Upper lobe of left lung (tissue), 4 donors: Measurements from ENCODE around the gene ADGRD1.

Experiments
- POLR2A ChIP-seq, 4 donors: fragments of 450-650 bp; IDR thresholded peaks; one replicate each; pipeline ENCODE4 v1.5.1; 2016 to 2017; ENCODE audit warnings: antibody characterized with exemption in 4 of 4, mild to moderate bottlenecking in 2 of 4
- TF ChIP-seq, protein P1 (sequence below), 6 experiments: fragments of 450-650 bp in 4 of 6; fragments of 200-600 bp in 2 of 6; sonication (generic) in 2 of 6; IDR thresholded peaks; one replicate each; pipeline ENCODE4 v1.5.1; 2016 to 2019; ENCODE audit warnings: antibody characterized with exemption in 6 of 6

DNA sequence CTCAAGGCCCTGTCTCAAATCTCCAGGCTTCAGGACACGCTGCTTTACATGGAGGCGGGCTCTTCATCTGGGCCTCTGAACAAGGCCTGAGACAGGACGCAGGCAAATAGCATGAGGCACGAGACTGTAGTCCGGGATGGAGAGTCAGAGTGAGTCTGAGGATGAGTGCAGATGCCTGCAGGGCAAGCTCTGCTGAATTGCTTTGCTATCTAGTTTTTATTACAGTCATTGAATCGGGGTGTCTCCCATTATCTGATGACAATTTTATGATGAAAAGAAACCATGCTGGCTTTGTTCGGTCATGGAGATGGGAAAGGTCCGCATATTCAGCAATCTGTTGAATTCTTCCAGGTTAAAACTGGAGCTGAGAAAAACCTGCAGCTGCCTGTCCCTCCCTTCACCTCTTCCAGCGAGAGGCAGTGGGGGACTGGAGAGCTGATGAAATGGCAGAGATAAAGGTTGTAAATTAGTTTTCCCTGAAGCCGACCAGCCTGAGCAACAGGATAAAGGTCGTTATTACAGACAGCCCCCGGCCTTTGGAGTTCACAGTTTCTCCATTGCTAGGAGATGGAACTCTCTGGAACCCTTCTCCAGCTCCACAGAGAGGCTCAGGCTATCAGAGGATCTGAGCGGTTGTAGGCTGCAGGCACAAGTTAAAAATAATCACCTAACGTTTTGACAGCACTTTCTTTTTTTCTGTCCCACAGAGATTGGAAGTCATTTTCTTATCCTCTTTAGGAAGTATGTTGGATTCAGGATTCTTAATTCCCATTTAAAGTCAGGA is 1.3 kb upstream of the ADGRD1 start:
- TF ChIP-seq, protein P1, sequence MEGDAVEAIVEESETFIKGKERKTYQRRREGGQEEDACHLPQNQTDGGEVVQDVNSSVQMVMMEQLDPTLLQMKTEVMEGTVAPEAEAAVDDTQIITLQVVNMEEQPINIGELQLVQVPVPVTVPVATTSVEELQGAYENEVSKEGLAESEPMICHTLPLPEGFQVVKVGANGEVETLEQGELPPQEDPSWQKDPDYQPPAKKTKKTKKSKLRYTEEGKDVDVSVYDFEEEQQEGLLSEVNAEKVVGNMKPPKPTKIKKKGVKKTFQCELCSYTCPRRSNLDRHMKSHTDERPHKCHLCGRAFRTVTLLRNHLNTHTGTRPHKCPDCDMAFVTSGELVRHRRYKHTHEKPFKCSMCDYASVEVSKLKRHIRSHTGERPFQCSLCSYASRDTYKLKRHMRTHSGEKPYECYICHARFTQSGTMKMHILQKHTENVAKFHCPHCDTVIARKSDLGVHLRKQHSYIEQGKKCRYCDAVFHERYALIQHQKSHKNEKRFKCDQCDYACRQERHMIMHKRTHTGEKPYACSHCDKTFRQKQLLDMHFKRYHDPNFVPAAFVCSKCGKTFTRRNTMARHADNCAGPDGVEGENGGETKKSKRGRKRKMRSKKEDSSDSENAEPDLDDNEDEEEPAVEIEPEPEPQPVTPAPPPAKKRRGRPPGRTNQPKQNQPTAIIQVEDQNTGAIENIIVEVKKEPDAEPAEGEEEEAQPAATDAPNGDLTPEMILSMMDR (IDR thresholded peaks at IDR 0.05): no peak
- TF ChIP-seq POLR2A (IDR thresholded peaks at IDR 0.05): no peak
